Limb (tissue), 2 donors: ENCODE data around the gene NOP14.
A peak's percentile ranks its signal among the peaks of the same experiment; 100 is the strongest.
"Not testable (repeated sequence)": the region's sequence is repeated elsewhere in the genome, so short reads cannot be mapped to it uniquely, and the experiment has no call there.

Source experiments
- DNase-seq, 2 donors: peaks; one replicate each; pipeline ENCODE4 v3.0.0-alpha.2; 2016; ENCODE audit errors: extremely low spot score in 2 of 2

NOP14 gene

GRCh38 chr4:2963175-2963965, at the start of gene NOP14, which contains the start of gene GRK4:
NOP14 (minus strand) TSS chr4:2963406; CDS start chr4:2963319, 87 bp downstream.
GRK4 (plus strand) TSS chr4:2963571; CDS start chr4:2964071, 500 bp downstream.
- peak; percentile 98 for DNase-seq

GRCh38 chr4:3011456-3012220, 48.4 kb upstream of the NOP14 start:
- DNase-seq, result no peak

DNA sequence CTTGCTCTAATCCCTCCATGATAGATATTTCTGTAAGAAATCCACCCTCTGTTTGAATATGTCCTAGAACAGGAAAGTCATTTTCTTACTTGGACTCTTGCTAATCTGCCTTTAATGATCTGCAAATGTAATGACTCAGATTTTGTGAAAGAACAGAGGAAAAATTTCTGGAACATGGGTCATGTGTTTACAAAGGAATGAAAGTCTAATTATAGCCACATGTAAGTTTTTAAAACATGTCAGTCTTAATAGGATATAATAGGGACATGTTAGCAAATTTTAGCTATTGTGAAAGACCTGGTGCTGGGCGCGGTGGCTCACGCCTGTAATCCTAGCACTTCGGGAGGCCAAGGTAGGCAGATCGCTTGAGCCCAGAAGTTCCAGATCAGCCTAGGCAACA, 47.8 kb upstream of the NOP14 start:
- DNase-seq, result no peak

GRCh38 chr4:3010577-3010976, 47.4 kb upstream of the NOP14 start:
- no peak for DNase-seq

- no peak for DNase-seq
These were observed 46.2 kb upstream of the NOP14 start for GRCh38 chr4:3009422-3009821.

GRCh38 chr4:3007724-3008123, 44.5 kb upstream of the NOP14 start:
- no peak for DNase-seq

DNA sequence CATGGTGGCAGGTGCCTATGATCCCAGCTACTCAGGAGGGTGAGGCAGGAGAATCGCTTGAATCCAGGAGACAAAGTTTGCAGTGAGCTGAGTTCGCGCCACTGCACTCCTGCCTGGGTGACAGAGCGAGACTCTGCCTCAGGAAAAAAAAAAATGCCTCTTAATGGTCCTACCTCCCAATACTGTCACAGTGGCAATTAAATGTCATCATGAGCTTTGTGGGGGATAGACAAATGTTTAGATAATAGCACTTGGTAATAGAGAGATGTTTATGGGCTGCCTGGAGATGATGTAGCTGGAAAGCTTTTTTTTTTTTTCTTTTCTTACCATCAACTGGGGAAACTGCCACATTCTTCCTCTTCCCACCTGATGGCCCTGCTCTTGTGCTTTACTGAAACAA, 33.2 kb upstream of the NOP14 start:
- DNase-seq, result no peak

- DNase-seq, result no peak
These were observed 32.5 kb upstream of the NOP14 start for GRCh38 chr4:2995546-2996265.

- DNase-seq, result no peak
These were observed 31.7 kb upstream of the NOP14 start for GRCh38 chr4:2994917-2995316.

- DNase-seq, result no peak
These were observed 28.0 kb upstream of the NOP14 start for GRCh38 chr4:2991243-2991642.

- not testable (repeated sequence) for DNase-seq
These were observed 20.5 kb upstream of the NOP14 start for GRCh38 chr4:2983715-2984114.

GRCh38 chr4:2982012-2982411, 18.8 kb upstream of the NOP14 start:
- no peak for DNase-seq

GRCh38 chr4:2981256-2981819, 18.1 kb upstream of the NOP14 start:
- no peak for DNase-seq

DNA sequence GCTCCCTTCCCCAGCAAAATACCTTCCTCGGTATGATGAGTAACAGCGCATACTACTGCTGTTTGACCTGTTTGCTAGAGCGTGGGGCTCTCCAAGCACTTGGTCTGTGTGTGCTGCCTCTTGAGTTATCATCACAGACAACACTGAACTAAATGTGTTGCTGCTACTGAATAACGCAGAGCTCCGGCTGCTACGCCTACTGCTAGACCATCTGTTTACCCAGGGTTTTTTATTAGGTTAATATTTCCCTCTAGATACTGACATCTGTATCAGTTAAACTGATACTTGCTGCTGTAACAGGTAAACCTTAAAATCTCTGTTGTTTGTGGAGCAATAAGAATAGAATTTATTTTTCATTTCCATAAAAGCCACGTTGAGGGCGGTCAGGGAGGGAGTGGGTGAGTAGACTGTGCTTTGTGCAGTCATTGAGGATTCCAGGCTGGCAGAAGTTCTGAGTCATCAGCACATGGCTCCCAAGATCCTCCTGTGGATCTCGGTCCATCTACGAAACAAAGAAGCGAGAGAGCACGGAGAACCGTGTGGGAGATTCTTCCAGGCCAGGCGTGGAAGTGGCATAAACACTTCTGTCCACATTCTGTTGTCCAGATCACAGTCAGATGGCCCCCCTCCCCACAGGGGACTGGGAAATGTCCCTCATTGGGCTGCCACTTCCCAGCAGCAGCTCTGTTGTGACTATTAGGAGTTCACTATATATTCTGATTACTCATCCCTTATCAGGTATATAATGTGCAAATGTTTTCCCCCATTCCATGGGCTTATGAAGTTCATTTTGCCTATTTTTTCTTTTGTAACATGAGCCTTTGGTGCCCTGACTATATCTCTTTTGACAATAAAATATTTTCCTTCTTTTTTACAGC, 14.2 kb upstream of the NOP14 start:
- DNase-seq, result no peak

GRCh38 chr4:2971275-2971674, 8.1 kb upstream of the NOP14 start:
- DNase-seq, result no peak

DNA sequence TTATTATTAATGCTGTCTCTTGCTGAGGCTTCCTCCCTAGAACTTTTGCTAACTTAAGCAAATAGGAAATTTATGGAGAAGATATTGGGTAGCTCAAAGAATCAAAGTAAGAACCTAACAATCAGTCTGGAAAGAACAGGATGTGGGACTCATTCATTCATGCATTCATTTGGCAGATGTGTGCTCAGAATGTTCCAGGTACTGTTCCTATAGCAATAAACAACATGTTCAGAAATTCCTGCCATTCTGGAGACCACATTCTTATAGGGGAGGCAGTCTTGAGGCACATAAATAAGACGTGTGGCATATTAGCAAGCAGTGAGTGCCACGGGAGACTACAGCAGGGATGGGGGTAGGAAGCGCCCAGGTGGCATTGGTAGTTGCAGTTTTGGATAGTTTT, 5.2 kb upstream of the NOP14 start:
- DNase-seq, result no peak

- DNase-seq, result no peak
These were observed 2.1 kb upstream of the NOP14 start for GRCh38 chr4:2965262-2965661.

GRCh38 chr4:2964706-2965258, 1.6 kb upstream of the NOP14 start:
- no peak for DNase-seq

DNA sequence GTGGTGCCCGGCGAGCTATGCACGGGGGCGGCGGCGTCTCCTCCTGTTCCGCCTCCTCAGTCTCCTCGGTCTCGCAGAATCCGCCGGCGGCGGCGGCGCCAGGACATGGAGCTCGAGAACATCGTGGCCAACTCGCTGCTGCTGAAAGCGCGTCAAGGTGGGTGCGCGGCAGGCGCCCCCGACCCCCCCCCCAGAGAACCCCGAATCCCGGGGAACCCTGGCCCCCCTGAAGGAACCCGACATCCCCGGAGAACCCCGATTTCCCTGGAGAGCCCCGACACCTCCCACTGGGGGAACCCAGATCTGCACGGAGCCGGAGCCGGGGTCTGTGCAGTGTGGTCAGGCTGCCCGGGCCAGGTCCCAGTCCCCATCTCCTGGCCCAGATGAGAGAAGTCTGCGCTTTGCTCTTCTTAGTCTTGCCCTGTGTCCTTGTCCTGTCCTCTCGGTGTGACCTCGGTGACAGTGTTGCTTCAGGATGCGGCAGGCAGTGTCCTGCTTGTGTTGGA, 813 bp upstream of the NOP14 start:
- no peak for DNase-seq

DNA sequence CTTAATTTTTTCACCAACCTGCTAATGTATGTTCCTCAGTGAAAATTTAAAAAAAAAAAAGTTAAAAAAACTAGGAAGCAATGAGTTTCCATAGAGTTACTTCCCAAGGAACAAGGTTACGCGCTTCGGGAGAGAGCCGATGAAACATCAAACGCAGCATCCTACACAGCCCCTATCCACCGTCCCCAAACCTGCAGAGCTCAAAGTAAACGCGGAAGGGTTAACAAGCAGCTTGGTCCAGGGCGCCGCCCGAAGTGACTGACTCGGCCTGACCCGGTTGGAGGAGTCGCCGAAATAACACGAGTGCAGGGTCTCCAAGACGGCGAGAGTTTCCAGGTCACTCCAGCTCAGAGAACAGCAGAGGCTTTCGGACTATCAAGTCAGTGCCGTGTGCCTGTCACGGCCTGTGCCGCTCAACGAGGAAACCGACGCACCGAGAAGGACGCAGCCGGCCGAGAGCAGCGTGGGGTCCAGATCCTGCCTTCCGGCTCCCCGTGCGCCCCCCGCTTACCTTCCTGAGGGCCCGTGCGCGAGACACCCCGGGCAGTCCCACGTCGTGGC, 512 bp downstream of the NOP14 start:
- no peak for DNase-seq
